Pancreas (tissue), 10 donors: Measurements from ENCODE around the gene OR6S1. TPM values are rescaled to one million over a fixed set of nuclear protein-coding genes. Genes with fewer than 3 reads are reported as not detected.
A peak's percentile ranks its signal among the peaks of the same experiment; 100 is the strongest.
"Not testable (repeated sequence)": the region's sequence is repeated elsewhere in the genome, so short reads cannot be mapped to it uniquely, and the experiment has no call there.

ENCODE experiments used
- ATAC-seq, 4 donors: fragments of 200-7000 bp; cut with Tn5 transposase; one replicate each; pipeline versions ENCODE4 v1.8.0 to v1.9.1; 2020; ENCODE audit warnings: mild to moderate bottlenecking in 4 of 4, moderate library complexity in 4 of 4
- DNase-seq, 6 donors: peaks; one replicate each; pipeline ENCODE4 v3.0.0-alpha.2; 2020
- FAIRE-seq: peaks from 2 replicates; lab custom pipeline; 2012; peaks lifted over from hg19 to GRCh38; lab: Jason Lieb, UNC
- H3K27ac ChIP-seq, 4 donors: fragments of 200-600 bp; sonication (generic); 1 replicate in 3 of 4; 2 replicates in 1 of 4; pipeline versions ENCODE4 v1.5.0 to v1.8.0; 2020
- H3K27me3 ChIP-seq, 4 donors: fragments of 200-600 bp; one replicate each; pipeline ENCODE4 v1.8.0; 2021
- H3K36me3 ChIP-seq, 3 donors: fragments of 200-600 bp; sonication (generic) in 1 of 3; one replicate each; pipeline versions ENCODE4 v1.5.0 to v1.8.0; 2020 to 2021
- H3K4me1 ChIP-seq, 3 donors: fragments of 200-600 bp; one replicate each; pipeline ENCODE4 v1.8.0; 2021
- H3K4me3 ChIP-seq, 4 donors: fragments of 200-600 bp; sonication (generic) in 2 of 4; one replicate each; pipeline versions ENCODE4 v1.5.0 to v1.8.0; 2020 to 2021
- H3K9me3 ChIP-seq, 4 donors: fragments of 200-600 bp; one replicate each; pipeline ENCODE4 v1.8.0; 2021
- CTCF ChIP-seq, 4 donors: fragments of 200-600 bp; sonication (generic) in 3 of 4; IDR thresholded peaks; one replicate each; pipeline versions ENCODE4 v1.5.0 to v1.8.0; 2021; ENCODE audit warnings: antibody characterized with exemption in 4 of 4
- WGBS, 2 donors: extraction: QIAGEN DNeasy Blood & Tissue Kit; methylation state at CpG; one replicate each; pipeline ENCODE4 v1.1.7; 2013; 5-methylcytosine and 5-hydroxymethylcytosine counted together
- intact Hi-C, 3 donors: fragments of 100-400 bp; cut with DNase I; formaldehyde crosslinking; loops; one replicate each; pipeline versions ENCODE4 v1.11.1 to v1.14.2; 2022
- polyA plus RNA-seq, 2 donors: library from polyadenylated mRNA; stranded (reverse); fragments of 200-250 nt; gene quantifications; one replicate each; pipeline ENCODE4 v1.2.3, GENCODE V29; 2013
- total RNA-seq, 6 donors: library from RNA; stranded (reverse); fragmentation: NEBNext Ultra II Directional in 4 of 6; extraction: Animal tissue kit (Norgen Biotek cat#: 25700) in 4 of 6; gene quantifications; one replicate each; pipeline versions ENCODE4 v1.2.1 to v1.2.4, GENCODE V29; 2021 to 2023
- donor health status: healthy with polysubstance abuse.
- donor health status: DM: no; HTN: no; CAD: no; lungs with moderate emphysema.
- donor health status: DM: no; HTN: no; CAD: no.
- donor health status: control.
- donor health status: control.
- donor health status: Bipolar disorder and iron deficiency.
- donor health status: DM: yes; HTN: yes; CAD: no.
- donor health status: DM: no; HTN: no; CAD: no.
- donor health status: DM: no; HTN: no; CAD: no.
- donor health status: DM: yes; HTN: yes; CAD: no.

The OR6S1 gene
- total and polyA plus RNA-seq, 8 donors: not detected

GRCh38 chr14:20620798-20621478, 20.6 kb downstream of the OR6S1 start:
- no peaks in the 10 kb centered on the region for H3K9me3 ChIP-seq
- H3K4me1 ChIP-seq: peaks cover 0 to 7% (median 0%) of the 10 kb centered on the region in 3 donors
- H3K36me3 ChIP-seq: no peaks in the 10 kb centered on the region
- ATAC-seq (peak in 3 of 4 donors; percentile 31 to 62 (median 55)), FAIRE-seq (no peak), DNase-seq (no peak)
- TF ChIP-seq CTCF (IDR thresholded peaks at IDR 0.05): no peak
- no peak overlapping the region for H3K27ac ChIP-seq
- no peak overlapping the region for H3K4me3 ChIP-seq
- no peaks in the 10 kb centered on the region for H3K27me3 ChIP-seq
- intact Hi-C loops: no loop called here
- 14 to 16% methylated on average over 2 of the region's 2 CpGs for WGBS, 2 donors

DNA sequence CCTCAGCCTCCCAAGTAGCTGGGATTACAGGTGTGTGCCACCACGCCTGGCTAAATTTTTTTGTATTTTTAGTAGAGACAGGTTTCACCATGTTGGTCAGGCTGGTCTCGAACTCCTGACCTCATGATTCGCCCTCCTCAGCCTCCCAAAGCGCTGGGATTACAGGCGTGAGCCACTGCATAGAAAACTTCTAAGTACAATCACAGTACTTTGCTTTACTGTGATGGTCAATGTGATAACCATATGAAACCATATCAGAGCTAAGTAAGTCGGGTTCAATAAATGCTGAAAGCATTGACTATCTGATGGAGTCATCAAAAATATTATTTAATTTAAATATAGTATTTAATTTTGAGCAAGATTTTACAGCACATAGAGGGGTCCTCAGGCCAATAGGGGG, 21.8 kb downstream of the OR6S1 start:
- WGBS, 2 donors: 67 to 80% methylated on average over 6 of the region's 6 CpGs
- DNase-seq, ATAC-seq, H3K27ac ChIP-seq, H3K9me3 ChIP-seq, H3K4me1 ChIP-seq, H3K27me3 ChIP-seq, H3K4me3 ChIP-seq, FAIRE-seq, H3K36me3 ChIP-seq: not testable (repeated sequence)
- intact Hi-C loops: loop anchor here in 1 of 3 donors (10.0 kb wide), 1 partner anchor 65 kb away; the partner anchor contains the start of genes ANG and RNASE4

DNA sequence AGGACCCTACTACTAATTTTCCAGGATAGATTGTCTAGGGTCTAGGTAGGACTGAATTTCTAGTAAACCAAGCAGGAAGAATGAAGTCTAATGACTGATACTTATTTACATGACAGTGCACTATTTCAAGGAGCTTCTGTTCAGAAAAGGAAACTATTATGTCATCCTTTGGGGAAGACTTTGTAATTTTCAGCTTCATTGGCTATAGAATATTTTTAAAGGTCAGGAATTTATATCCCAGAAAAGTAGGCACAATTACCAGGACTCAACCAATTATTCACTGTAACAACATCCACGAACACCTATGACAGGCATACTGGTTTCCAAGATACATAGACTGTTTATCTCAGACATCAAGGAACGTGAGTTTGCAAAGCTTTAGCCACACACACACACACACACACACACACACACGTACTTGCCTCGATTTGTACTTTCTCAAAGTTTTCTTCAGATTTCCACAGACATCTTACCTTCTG, 23.2 kb downstream of the OR6S1 start:
- ATAC-seq: no peak
- peaks cover 0 to 7% (median 0%) of the 10 kb centered on the region in 3 donors for H3K4me1 ChIP-seq
- no peak overlapping the region for H3K4me3 ChIP-seq
- no peak for DNase-seq
- TF ChIP-seq CTCF (IDR thresholded peaks at IDR 0.05): no peak
- H3K36me3 ChIP-seq: no peaks in the 10 kb centered on the region
- no peaks in the 10 kb centered on the region for H3K27me3 ChIP-seq
- H3K9me3 ChIP-seq: no peaks in the 10 kb centered on the region
- 20 to 33% methylated on average over 4 of the region's 4 CpGs for WGBS, 2 donors
- H3K27ac ChIP-seq: no peak overlapping the region
- FAIRE-seq: no peak
- intact Hi-C loops: loop anchor here in 1 of 3 donors (10.0 kb wide), 1 partner anchor 66 kb away; the partner anchor contains the start of genes ANG and RNASE4

DNA sequence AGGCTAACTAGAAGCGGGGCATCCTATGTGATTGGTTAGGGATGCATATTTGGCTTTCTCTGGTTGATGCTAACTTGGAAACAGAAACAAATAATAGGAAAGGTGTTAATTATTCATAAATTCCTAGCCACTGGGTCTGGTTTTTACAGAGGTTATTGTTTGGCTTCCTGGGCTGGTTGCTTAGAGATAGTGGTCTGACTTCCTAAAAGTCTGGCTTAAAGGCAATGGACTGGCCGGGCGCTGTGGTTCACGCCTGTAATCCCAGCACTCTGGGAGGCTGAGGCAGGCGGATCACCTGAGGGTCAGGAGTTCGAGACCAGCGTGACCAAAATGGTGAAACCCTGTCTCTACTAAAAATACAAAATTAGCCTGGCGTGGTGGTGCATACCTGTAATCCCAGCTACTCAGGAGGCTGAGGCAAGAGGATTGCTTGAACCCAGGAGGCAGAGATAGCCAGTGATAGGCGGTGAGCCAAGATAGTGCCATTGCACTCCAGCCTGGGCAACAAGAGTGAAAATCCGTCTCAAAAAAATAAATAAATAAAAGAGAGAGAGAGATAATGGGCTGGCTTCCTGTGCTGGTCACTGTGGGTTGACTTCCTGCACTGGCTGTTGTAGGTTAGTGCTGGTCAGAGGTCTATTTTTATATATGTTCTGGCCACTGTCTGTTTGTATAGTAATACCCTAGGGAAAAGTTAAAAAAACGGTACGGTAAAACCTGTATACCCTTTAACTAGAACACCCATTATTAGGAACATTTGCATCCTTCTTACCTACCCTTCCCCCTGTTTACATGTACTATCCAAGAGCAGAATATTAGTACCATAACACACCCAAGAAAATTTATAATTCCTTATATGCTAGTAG, 24.1 kb downstream of the OR6S1 start:
- peaks cover 0 to 7% (median 0%) of the 10 kb centered on the region in 3 donors for H3K4me1 ChIP-seq
- WGBS, 2 donors: 74 to 77% methylated on average over 12 of the region's 12 CpGs
- H3K36me3 ChIP-seq: no peaks in the 10 kb centered on the region
- H3K9me3 ChIP-seq: no peaks in the 10 kb centered on the region
- H3K4me3 ChIP-seq: no peak overlapping the region
- DNase-seq: no peak
- no peak for TF ChIP-seq CTCF (IDR thresholded peaks at IDR 0.05)
- FAIRE-seq: no peak
- H3K27me3 ChIP-seq: no peaks in the 10 kb centered on the region
- H3K27ac ChIP-seq: no peak overlapping the region
- no peak for ATAC-seq
- intact Hi-C loops: loop anchor here in 1 of 3 donors (10.0 kb wide), 1 partner anchor 67 kb away; the partner anchor contains the start of genes ANG and RNASE4

GRCh38 chr14:20615996-20616395, 25.5 kb downstream of the OR6S1 start:
- intact Hi-C loops: loop anchor here in 1 of 3 donors (10.0 kb wide), 1 partner anchor 69 kb away; the partner anchor contains the start of genes ANG and RNASE4
- H3K36me3 ChIP-seq: no peaks in the 10 kb centered on the region
- no peaks in the 10 kb centered on the region for H3K9me3 ChIP-seq
- no peak for TF ChIP-seq CTCF (IDR thresholded peaks at IDR 0.05)
- H3K4me1 ChIP-seq: peaks cover 0 to 4% (median 0%) of the 10 kb centered on the region in 3 donors
- H3K27me3 ChIP-seq: no peaks in the 10 kb centered on the region
- DNase-seq (no peak), ATAC-seq (no peak), FAIRE-seq (no peak)
- 69 to 73% methylated on average over 5 of the region's 5 CpGs for WGBS, 2 donors
- H3K27ac ChIP-seq: no peak overlapping the region
- no peak overlapping the region for H3K4me3 ChIP-seq
